Trophoblast cell (in vitro differentiated cells and primary cell): ENCODE measurements around the gene PRAF2.

Experiments
- DNase-seq, 2 donors: peaks; one replicate each; pipeline ENCODE4 v3.0.0-alpha.2; 2016
- H2AFZ ChIP-seq: 2 replicates; pipeline ENCODE4 v1.6.1; 2013; ENCODE audit warnings: low read length, moderate library complexity, mild to moderate bottlenecking; ENCODE audit not compliant: insufficient read depth, poor library complexity
- H2AK5ac ChIP-seq: 2 replicates; pipeline ENCODE4 v1.6.1; 2013; ENCODE audit warnings: mild to moderate bottlenecking, low read length
- H2BK120ac ChIP-seq: 2 replicates; pipeline ENCODE4 v1.6.1; 2013; ENCODE audit warnings: low read length, mild to moderate bottlenecking, moderate library complexity; ENCODE audit not compliant: insufficient read depth, poor library complexity
- H2BK12ac ChIP-seq: 2 replicates; pipeline ENCODE4 v1.6.1; 2013; ENCODE audit warnings: mild to moderate bottlenecking, low read length, moderate library complexity
- H2BK5ac ChIP-seq: 2 replicates; pipeline ENCODE4 v1.6.1; 2013; ENCODE audit warnings: low read length, low read depth, moderate library complexity, mild to moderate bottlenecking; ENCODE audit not compliant: poor library complexity
- H3K14ac ChIP-seq: 2 replicates; pipeline ENCODE4 v1.6.1; 2013; ENCODE audit warnings: mild to moderate bottlenecking, low read length
- H3K18ac ChIP-seq: 2 replicates; pipeline ENCODE4 v1.6.1; 2013; ENCODE audit warnings: mild to moderate bottlenecking, low read length
- H3K23ac ChIP-seq: 2 replicates; pipeline ENCODE4 v1.6.1; 2013; ENCODE audit warnings: low read length
- H3K27ac ChIP-seq: 2 replicates; pipeline ENCODE4 v1.5.1; 2013; ENCODE audit warnings: low read depth, mild to moderate bottlenecking, inconsistent platforms, low read length, moderate library complexity
- H3K27me3 ChIP-seq: 2 replicates; pipeline ENCODE4 v1.6.1; 2013; ENCODE audit warnings: inconsistent platforms, mild to moderate bottlenecking, low read length, moderate library complexity; ENCODE audit not compliant: insufficient read depth
- H3K36me3 ChIP-seq, 2 experiments: 1 replicate in 1 of 2; 2 replicates in 1 of 2; pipeline ENCODE4 v1.6.1; 2013; ENCODE audit warnings: low read length in 2 of 2, mild to moderate bottlenecking in 2 of 2, moderate library complexity in 1 of 2; ENCODE audit not compliant: insufficient read depth in 2 of 2, control insufficient read depth in 1 of 2
- H3K4ac ChIP-seq: 2 replicates; pipeline ENCODE4 v1.6.1; 2013; ENCODE audit warnings: low read depth, mild to moderate bottlenecking, low read length, moderate library complexity
- H3K4me1 ChIP-seq, 2 experiments: 1 replicate in 1 of 2; 2 replicates in 1 of 2; pipeline ENCODE4 v1.6.1; 2013; ENCODE audit warnings: low read length in 2 of 2, mild to moderate bottlenecking in 2 of 2, moderate library complexity in 1 of 2; ENCODE audit not compliant: insufficient read depth in 2 of 2, control insufficient read depth in 1 of 2
- H3K4me2 ChIP-seq: 2 replicates; pipeline ENCODE4 v1.6.1; 2013; ENCODE audit warnings: inconsistent platforms, mild to moderate bottlenecking, low read length, moderate library complexity
- H3K4me3 ChIP-seq: 2 replicates; pipeline ENCODE4 v1.5.1; 2013; ENCODE audit warnings: mild to moderate bottlenecking, low read depth, low read length, inconsistent platforms
- H3K79me1 ChIP-seq: one replicate; pipeline ENCODE4 v1.6.1; 2013; ENCODE audit warnings: low read length
- H3K79me2 ChIP-seq: 2 replicates; pipeline ENCODE4 v1.6.1; 2013; ENCODE audit warnings: low read length, mild to moderate bottlenecking; ENCODE audit not compliant: control insufficient read depth, insufficient read depth, poor library complexity
- H3K9ac ChIP-seq: 2 replicates; pipeline ENCODE4 v1.6.1; 2013; ENCODE audit warnings: mild to moderate bottlenecking, low read length
- H3K9me3 ChIP-seq: 2 replicates; pipeline ENCODE4 v1.6.1; 2013; ENCODE audit warnings: low read depth, mild to moderate bottlenecking, control low read depth, inconsistent platforms, low read length; ENCODE audit not compliant: insufficient read depth
- H4K12ac ChIP-seq: 2 replicates; pipeline ENCODE4 v1.6.1; 2013; ENCODE audit warnings: low read depth, mild to moderate bottlenecking, low read length, moderate library complexity
- H4K8ac ChIP-seq: 2 replicates; pipeline ENCODE4 v1.6.1; 2013; ENCODE audit warnings: low read depth, mild to moderate bottlenecking, low read length, moderate library complexity
- H4K91ac ChIP-seq: one replicate; pipeline ENCODE4 v1.6.1; 2013; ENCODE audit warnings: low read depth, mild to moderate bottlenecking, low read length, moderate library complexity
- WGBS: extraction: QIAGEN DNeasy Blood & Tissue Kit; methylation state at CpG from one replicate; pipeline ENCODE4 v1.1.7; 2013; ENCODE audit warnings: missing lambda C conversion rate; ENCODE audit not compliant: insufficient read length, insufficient coverage; ENCODE audit errors: extremely low coverage; 5-methylcytosine and 5-hydroxymethylcytosine counted together

PRAF2 gene

DNA sequence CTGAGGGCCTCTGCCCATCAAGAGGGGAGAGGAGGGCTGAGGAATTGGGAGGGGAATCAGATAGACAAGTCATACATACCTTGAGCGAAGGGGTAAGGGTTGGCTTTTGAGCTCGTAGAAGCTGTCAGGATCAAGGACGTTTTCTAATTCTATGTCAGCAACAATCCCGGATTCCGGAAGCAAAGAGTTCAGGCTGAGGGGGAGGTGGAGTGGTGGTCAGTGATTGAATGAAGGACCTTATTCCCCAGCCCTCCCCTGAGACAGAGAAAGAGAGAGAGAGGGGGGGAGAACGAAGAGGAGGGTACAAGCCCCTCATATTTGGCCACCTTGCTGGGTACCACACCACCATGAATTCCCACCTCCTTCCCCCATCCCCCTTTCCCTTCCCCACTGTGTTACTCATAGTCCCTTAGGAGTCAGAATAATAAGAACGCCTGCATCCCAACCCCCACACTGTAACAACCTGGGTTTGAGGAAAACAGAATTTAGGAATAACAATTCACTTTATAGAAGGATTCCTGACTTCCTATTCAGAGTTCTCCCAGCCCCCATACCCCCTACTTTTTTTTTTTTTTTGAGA lies 33.3 kb downstream of the PRAF2 start:
- peak overlapping the region; percentile 57 for H3K4me2 ChIP-seq
- H2AK5ac ChIP-seq, result no peak overlapping the region

DNA sequence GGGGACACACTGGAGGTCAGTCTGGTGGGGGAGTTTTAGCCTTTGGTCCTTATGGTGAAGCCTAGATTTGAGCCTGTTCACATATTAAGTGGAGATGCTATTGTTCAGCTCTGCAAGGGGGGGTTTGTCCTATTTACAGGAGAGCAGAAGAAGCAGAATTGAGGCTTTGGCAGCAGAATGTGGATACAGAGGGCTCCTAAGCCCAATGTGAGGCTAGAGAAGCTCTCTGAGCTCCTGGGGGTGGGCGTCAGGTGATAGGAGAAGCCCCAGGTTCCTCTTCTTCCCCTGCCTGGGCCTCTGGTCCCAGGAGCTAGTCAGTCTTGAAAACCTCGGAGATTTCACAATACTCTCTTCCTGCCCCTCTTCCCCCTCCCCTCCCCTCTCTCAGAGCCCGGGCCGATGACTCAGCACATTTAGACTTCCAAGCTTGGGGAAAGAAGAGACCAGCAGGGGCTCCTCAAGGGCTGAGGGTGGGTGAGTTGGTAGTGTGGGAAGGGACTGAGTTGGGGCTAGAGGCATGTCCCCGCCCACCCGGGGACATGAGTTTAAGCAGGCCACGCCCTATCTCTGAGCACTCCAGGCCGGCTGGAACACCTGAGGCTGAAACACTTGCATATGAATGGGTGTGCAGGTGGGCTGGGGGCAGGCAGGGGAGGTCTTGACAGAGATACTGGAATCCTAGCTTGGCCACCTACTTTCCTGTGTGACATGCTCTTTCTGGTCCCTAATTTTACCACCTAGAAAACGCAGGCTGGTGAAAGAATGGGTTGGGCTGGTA lies 34.0 kb downstream of the PRAF2 start:
- Histone ChIP-seq H3K9ac (peak overlapping the region; percentile 79), H3K36me3 (peaks cover 22 to 26% of the 10 kb centered on the region in 2 experiments), H3K79me1 (peaks cover 20% of the 10 kb centered on the region), H3K4me2 (peak overlapping the region; percentile 57), H2BK5ac (peak overlapping the region; percentile 65), H3K4me3 (no peak overlapping the region), H2BK12ac (peak overlapping the region; percentile 32), H3K79me2 (peaks cover 8% of the 10 kb centered on the region), H3K23ac (no peak overlapping the region), H3K9me3 (no peaks in the 10 kb centered on the region), H3K14ac (peak overlapping the region; percentile 61), H4K12ac (no peak overlapping the region), H3K4ac (peak overlapping the region; percentile 34), H3K18ac (no peak overlapping the region), H3K27me3 (no peaks in the 10 kb centered on the region), H3K4me1 (peaks cover 7 to 14% of the 10 kb centered on the region in 2 experiments), H2AFZ (no peak overlapping the region), H2AK5ac (no peak overlapping the region), H4K8ac (no peak overlapping the region), H2BK120ac (no peak overlapping the region), H4K91ac (peak overlapping the region; percentile 85), H3K27ac (peak overlapping the region; percentile 88)
- peak; percentile 74 to 82 for DNase-seq
- no CpG with 5 or more reads among the region's 9 CpGs for WGBS

More for the DNA sequence above, 33.3 kb downstream of the PRAF2 start:
- H2BK120ac ChIP-seq, result peak overlapping the region; percentile 30
- no peak overlapping the region for H2BK12ac ChIP-seq
- H3K27me3 ChIP-seq, result no peaks in the 10 kb centered on the region
- H3K79me1 ChIP-seq, result peaks cover 20% of the 10 kb centered on the region
- H3K79me2 ChIP-seq, result peaks cover 8% of the 10 kb centered on the region
- no peaks in the 10 kb centered on the region for H3K9me3 ChIP-seq
- no peak overlapping the region for H4K12ac ChIP-seq
- no peak overlapping the region for H3K9ac ChIP-seq
- H4K91ac ChIP-seq, result peak overlapping the region; percentile 50
- H3K36me3 ChIP-seq, result peaks cover 22 to 26% of the 10 kb centered on the region in 2 experiments
- H3K4ac ChIP-seq, result peak overlapping the region; percentile 16
- H3K4me1 ChIP-seq, result peaks cover 7 to 14% of the 10 kb centered on the region in 2 experiments
- WGBS, result no CpG with 5 or more reads among the region's 7 CpGs
- H2AFZ ChIP-seq, result no peak overlapping the region
- no peak overlapping the region for H3K23ac ChIP-seq
- H2BK5ac ChIP-seq, result peak overlapping the region; percentile 55
- DNase-seq, result peak; percentile 7 to 37
- H3K14ac ChIP-seq, result no peak overlapping the region
- no peak overlapping the region for H3K4me3 ChIP-seq
- H3K18ac ChIP-seq, result no peak overlapping the region
- peak overlapping the region; percentile 79 for H3K27ac ChIP-seq
- no peak overlapping the region for H4K8ac ChIP-seq

DNA sequence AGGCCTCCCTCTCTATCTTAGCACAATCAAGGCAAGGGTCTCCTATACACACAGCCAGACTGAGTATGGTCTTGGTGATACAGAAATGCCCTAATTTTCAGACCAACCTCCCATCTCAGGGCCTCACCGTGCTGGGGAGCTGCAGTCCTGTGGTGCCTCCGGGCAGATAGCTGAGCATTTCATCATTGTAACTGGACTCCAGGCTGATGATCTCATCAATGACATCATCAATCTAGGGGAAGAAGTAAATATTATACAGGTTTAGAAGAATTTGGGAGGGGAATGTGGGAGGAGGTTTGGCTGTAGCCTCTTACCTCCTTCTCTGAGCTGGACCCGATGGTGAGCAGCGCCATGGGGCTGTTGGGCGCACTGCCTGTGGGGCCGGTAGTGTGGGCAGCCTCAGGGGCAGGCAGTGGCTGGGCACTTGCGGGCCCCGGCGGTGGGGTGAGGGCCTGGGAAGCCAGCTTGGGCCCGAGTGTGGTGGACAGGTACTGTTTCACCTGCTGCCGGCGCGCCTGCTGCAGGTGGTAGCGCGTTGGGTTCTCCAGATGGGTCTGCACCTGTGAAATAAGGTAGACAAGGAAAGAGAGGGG lies 35.8 kb downstream of the PRAF2 start:
- no peak overlapping the region for H3K4ac ChIP-seq
- H3K14ac ChIP-seq, result no peak overlapping the region
- peaks cover 18% of the 10 kb centered on the region for H3K79me1 ChIP-seq
- no peak overlapping the region for H4K8ac ChIP-seq
- H3K4me1 ChIP-seq, result peaks cover 13 to 21% of the 10 kb centered on the region in 2 experiments
- H3K4me3 ChIP-seq, result no peak overlapping the region
- H2BK12ac ChIP-seq, result no peak overlapping the region
- H2BK5ac ChIP-seq, result no peak overlapping the region
- H2BK120ac ChIP-seq, result no peak overlapping the region
- no peaks in the 10 kb centered on the region for H3K27me3 ChIP-seq
- DNase-seq, result peak; percentile 80 to 88
- H3K27ac ChIP-seq, result no peak overlapping the region
- no peak overlapping the region for H3K4me2 ChIP-seq
- no peak overlapping the region for H2AFZ ChIP-seq
- H3K18ac ChIP-seq, result no peak overlapping the region
- no peaks in the 10 kb centered on the region for H3K9me3 ChIP-seq
- H3K36me3 ChIP-seq, result peaks cover 32 to 40% of the 10 kb centered on the region in 2 experiments
- H3K9ac ChIP-seq, result no peak overlapping the region
- H3K23ac ChIP-seq, result no peak overlapping the region
- peak overlapping the region; percentile 4 for H4K91ac ChIP-seq
- no peak overlapping the region for H4K12ac ChIP-seq
- no peak overlapping the region for H2AK5ac ChIP-seq
- WGBS, result no CpG with 5 or more reads among the region's 15 CpGs
- H3K79me2 ChIP-seq, result peaks cover 7% of the 10 kb centered on the region

- no peak overlapping the region for H3K14ac ChIP-seq
- H3K9ac ChIP-seq, result no peak overlapping the region
- no peak overlapping the region for H3K27ac ChIP-seq
- H3K4me3 ChIP-seq, result no peak overlapping the region
- H3K36me3 ChIP-seq, result peaks cover 36 to 44% of the 10 kb centered on the region in 2 experiments
- no peak overlapping the region for H4K8ac ChIP-seq
- H3K4me2 ChIP-seq, result no peak overlapping the region
- no peaks in the 10 kb centered on the region for H3K9me3 ChIP-seq
- no peaks in the 10 kb centered on the region for H3K79me2 ChIP-seq
- no peak overlapping the region for H3K4ac ChIP-seq
- no CpG with 5 or more reads among the region's 6 CpGs for WGBS
- peaks cover 3% of the 10 kb centered on the region for H3K79me1 ChIP-seq
- H4K12ac ChIP-seq, result no peak overlapping the region
- peaks cover 7% of the 10 kb centered on the region in 2 experiments for H3K4me1 ChIP-seq
- H3K23ac ChIP-seq, result no peak overlapping the region
- no peak overlapping the region for H2AFZ ChIP-seq
- H2AK5ac ChIP-seq, result no peak overlapping the region
- H2BK120ac ChIP-seq, result no peak overlapping the region
- H2BK5ac ChIP-seq, result no peak overlapping the region
- no peak for DNase-seq
- H4K91ac ChIP-seq, result no peak overlapping the region
- no peak overlapping the region for H2BK12ac ChIP-seq
- no peaks in the 10 kb centered on the region for H3K27me3 ChIP-seq
- no peak overlapping the region for H3K18ac ChIP-seq
These were observed 43.5 kb downstream of the PRAF2 start for GRCh38 chrX:49030283-49030682.
